NT2/D1 (cell line): ENCODE measurements around the gene AGL.

Experiments
- DNase-seq: peaks from one replicate; pipeline ENCODE4 v3.0.0-alpha.2; 2011; ENCODE audit warnings: low read depth, low spot score
- H3K27me3 ChIP-seq: 2 replicates; pipeline ENCODE4 v1.6.0; 2011; ENCODE audit warnings: mild to moderate bottlenecking; ENCODE audit not compliant: insufficient read length, insufficient read depth
- H3K36me3 ChIP-seq: 2 replicates; pipeline ENCODE4 v1.6.1; 2011; ENCODE audit warnings: mild to moderate bottlenecking, low read length, mixed read lengths; ENCODE audit not compliant: insufficient read depth, insufficient read length
- H3K4me1 ChIP-seq: 2 replicates; pipeline ENCODE4 v1.5.1; 2011; ENCODE audit not compliant: insufficient read depth, insufficient read length
- H3K4me3 ChIP-seq: 2 replicates; pipeline ENCODE4 v1.5.1; 2011; ENCODE audit warnings: low read depth; ENCODE audit not compliant: insufficient read length
- H3K9ac ChIP-seq: 2 replicates; pipeline ENCODE4 v1.6.0; 2011; ENCODE audit warnings: low read depth; ENCODE audit not compliant: insufficient read length
- H3K9me3 ChIP-seq: 2 replicates; pipeline ENCODE4 v1.5.1; 2011; ENCODE audit warnings: mild to moderate bottlenecking, low read length; ENCODE audit not compliant: insufficient read depth
- SUZ12 ChIP-seq: IDR thresholded peaks from 2 replicates; pipeline ENCODE4 v1.6.1; 2011; ENCODE audit not compliant: insufficient read length, insufficient read depth; ENCODE audit errors: extremely low read depth
- YY1 ChIP-seq: IDR thresholded peaks from 2 replicates; pipeline ENCODE4 v1.6.1; 2011; ENCODE audit not compliant: insufficient read length, insufficient read depth
- ZNF274 ChIP-seq: IDR thresholded peaks from 2 replicates; pipeline ENCODE4 v1.6.1; 2011; ENCODE audit warnings: mild to moderate bottlenecking, low read depth, low read length

Gene AGL

DNA sequence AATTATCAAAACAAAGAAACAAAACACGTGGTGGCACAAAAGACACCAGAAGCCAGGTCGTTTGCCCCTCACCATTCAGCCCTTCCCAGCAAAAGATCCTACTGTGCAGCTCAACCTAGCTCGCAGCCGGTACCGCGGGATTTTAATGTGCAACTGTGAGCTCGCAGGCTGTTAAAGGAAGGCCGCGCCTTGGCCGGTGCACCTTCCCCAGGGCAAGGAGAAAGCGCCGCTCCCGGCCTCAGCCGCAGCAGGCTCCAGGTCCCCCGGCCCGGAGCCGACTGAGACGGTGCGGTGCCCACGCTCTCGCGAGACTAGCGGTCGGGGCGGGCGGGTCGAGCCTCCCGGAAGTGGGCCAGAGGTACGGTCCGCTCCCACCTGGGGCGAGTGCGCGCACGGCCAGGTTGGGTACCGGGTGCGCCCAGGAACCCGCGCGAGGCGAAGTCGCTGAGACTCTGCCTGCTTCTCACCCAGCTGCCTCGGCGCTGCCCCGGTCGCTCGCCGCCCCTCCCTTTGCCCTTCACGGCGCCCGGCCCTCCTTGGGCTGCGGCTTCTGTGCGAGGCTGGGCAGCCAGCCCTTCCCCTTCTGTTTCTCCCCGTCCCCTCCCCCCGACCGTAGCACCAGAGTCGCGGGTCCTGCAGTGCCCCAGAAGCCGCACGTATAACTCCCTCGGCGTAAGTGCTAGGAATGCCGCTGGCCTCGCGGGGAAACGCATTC, at the start of gene AGL:
Gene AGL, plus strand, starts transcription at position 618 of the 715 bp plus-strand sequence. CDS start 682 bp downstream, outside the sequence.
- peak; percentile 69 for DNase-seq
- H3K4me1 ChIP-seq: no peaks in the 10 kb centered on the region
- H3K36me3 ChIP-seq: no peaks in the 10 kb centered on the region
- H3K27me3 ChIP-seq: no peaks in the 10 kb centered on the region
- H3K9ac ChIP-seq: peak within 1 kb of the TSS; percentile 88
- TF ChIP-seq YY1: no peak
- no peak for TF ChIP-seq SUZ12
- TF ChIP-seq ZNF274: no peak
- H3K9me3 ChIP-seq: no peaks in the 10 kb centered on the region
- H3K4me3 ChIP-seq: peak within 1 kb of the TSS; percentile 77

DNA sequence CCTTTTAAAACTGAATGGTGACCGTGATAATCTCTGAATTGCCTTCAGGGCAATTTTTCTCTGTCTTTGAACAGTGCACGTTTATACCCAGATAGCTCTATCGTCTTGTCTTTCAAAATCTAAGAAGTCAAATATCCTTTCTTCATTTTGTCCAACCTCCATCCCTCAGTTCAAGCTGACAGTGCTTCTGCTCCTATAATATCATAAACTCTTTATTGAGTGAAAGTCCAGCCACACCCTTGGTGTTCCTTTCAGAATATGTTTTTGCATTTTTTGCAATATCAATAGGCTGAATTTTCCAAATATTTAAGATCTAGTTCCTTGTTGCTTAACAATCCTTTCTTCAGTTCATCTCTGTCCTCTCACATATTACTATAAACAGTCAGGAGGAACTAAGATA, 48.6 kb upstream of the AGL start:
- Histone ChIP-seq H3K9me3 (no peaks in the 10 kb centered on the region), H3K4me3 (no peak overlapping the region), H3K27me3 (no peaks in the 10 kb centered on the region), H3K4me1 (no peaks in the 10 kb centered on the region), H3K36me3 (no peaks in the 10 kb centered on the region), H3K9ac (no peak overlapping the region)
- no peak for TF ChIP-seq YY1
- no peak for TF ChIP-seq ZNF274
- TF ChIP-seq SUZ12: no peak
- no peak for DNase-seq

GRCh38 chr1:99806882-99807281, 43.3 kb upstream of the AGL start:
- no peak for DNase-seq
- Histone ChIP-seq H3K4me1 (no peaks in the 10 kb centered on the region), H3K9ac (no peak overlapping the region), H3K4me3 (no peak overlapping the region), H3K36me3 (no peaks in the 10 kb centered on the region), H3K9me3 (no peaks in the 10 kb centered on the region), H3K27me3 (no peaks in the 10 kb centered on the region)
- TF ChIP-seq ZNF274 (no peak), YY1 (no peak), SUZ12 (no peak)

DNA sequence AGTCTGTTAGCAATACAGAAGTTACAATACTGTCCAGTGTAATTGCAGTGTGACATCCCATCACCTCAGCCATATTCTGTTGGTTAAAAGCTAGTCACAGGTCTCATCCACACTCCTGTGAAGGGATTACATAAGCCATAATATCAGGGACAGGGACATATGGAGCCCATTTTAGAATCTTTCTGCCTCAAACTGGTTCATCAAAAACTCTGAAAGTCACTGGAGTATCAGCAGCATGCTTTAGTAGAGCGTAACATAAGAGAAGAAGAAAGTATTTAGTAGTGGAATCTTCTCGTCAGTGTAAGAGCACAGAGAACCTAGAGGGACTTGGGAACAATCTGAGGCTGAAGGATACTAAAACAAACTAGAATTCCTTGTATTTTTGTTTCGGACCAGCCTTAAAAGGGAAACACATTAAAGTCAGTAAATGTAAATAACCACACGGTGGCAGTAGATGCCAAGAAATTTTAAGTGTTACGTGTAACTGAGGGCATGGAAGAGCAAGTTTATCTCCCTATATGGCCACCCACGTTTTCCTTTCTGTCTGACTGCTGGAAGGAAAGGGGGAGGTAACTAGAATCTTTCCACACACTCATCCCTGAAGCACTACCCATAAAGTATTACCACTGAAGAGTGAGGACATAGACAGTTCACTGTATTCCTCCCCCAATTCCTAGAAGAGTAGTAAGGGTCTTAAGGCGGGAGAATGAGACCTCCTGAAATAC, 41.6 kb upstream of the AGL start:
- H3K4me3 ChIP-seq: no peak overlapping the region
- H3K27me3 ChIP-seq: no peaks in the 10 kb centered on the region
- DNase-seq: peak; percentile 75
- no peaks in the 10 kb centered on the region for H3K9me3 ChIP-seq
- no peaks in the 10 kb centered on the region for H3K36me3 ChIP-seq
- TF ChIP-seq YY1 (no peak), ZNF274 (no peak), SUZ12 (no peak)
- H3K9ac ChIP-seq: no peak overlapping the region
- no peaks in the 10 kb centered on the region for H3K4me1 ChIP-seq

GRCh38 chr1:99811075-99811474, 39.1 kb upstream of the AGL start:
- no peak for TF ChIP-seq SUZ12
- no peak for TF ChIP-seq YY1
- TF ChIP-seq ZNF274: no peak
- Histone ChIP-seq H3K9me3 (no peaks in the 10 kb centered on the region), H3K4me3 (no peak overlapping the region), H3K9ac (no peak overlapping the region), H3K4me1 (no peaks in the 10 kb centered on the region), H3K36me3 (no peaks in the 10 kb centered on the region), H3K27me3 (no peaks in the 10 kb centered on the region)
- no peak for DNase-seq

DNA sequence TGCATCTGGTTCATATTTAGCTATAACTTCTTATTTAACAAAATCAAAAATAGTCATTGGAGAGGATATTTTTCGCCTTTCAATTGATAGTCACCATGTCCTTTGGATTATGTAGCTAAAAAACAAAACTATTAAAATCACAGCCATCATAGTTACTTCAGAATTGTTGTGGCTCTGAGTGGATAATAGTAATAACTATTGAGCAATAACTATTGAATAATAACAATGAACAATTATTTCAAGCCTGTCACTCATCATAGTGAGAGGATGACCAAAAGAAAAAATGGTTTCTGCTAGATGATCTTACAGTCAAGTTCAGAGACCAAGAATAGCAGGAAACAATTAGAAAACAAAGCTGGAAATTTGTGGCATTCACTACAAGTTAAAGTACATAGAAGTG, 38.4 kb upstream of the AGL start:
- TF ChIP-seq SUZ12 (no peak), ZNF274 (no peak), YY1 (no peak)
- no peak overlapping the region for H3K9ac ChIP-seq

DNA sequence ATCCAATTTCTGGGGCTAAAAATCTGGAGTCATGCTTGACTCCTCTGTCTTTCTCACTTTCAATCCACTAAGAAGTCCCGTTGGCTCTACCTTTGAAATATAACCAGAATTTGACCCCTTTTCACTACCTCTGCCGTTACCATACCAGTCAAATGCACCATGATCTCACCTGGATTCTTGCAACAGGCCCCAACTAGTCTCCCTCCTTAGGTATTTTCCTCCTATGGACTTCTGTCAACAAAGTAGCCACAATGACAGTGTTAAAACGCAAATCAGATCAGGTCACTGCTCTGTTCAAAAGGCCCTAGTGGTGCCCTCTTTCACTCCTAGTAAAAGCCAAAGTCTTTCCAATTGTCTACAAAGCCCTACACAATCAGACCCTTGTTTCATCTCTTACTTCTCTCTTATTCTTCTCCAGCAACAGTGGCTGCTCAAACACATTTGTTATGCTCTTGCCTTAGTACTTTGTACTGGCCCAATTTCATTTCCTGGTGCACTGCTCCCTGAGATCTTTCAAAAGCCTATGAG, 35.7 kb upstream of the AGL start:
- Histone ChIP-seq H3K4me1 (no peaks in the 10 kb centered on the region), H3K4me3 (no peak overlapping the region), H3K27me3 (no peaks in the 10 kb centered on the region), H3K36me3 (no peaks in the 10 kb centered on the region), H3K9ac (no peak overlapping the region), H3K9me3 (no peaks in the 10 kb centered on the region)
- no peak for DNase-seq
- TF ChIP-seq ZNF274: no peak
- no peak for TF ChIP-seq SUZ12
- TF ChIP-seq YY1: no peak

More for the DNA sequence above, 38.4 kb upstream of the AGL start:
- Histone ChIP-seq H3K4me1 (no peaks in the 10 kb centered on the region), H3K36me3 (no peaks in the 10 kb centered on the region), H3K9me3 (no peaks in the 10 kb centered on the region), H3K4me3 (no peak overlapping the region), H3K27me3 (no peaks in the 10 kb centered on the region)
- DNase-seq: no peak
